WTC11 (cell line): Measurements from ENCODE around the gene EIF4G1. TPM values are rescaled to one million over a fixed set of nuclear protein-coding genes. Genes with fewer than 3 reads are reported as not detected.

ENCODE experiments used
- ATAC-seq: fragments of 200-7000 bp; cut with Tn5 transposase; 2 replicates; pipeline ENCODE4 v1.10.0; 2021; ENCODE audit warnings: mild to moderate bottlenecking, moderate library complexity
- CTCF ChIA-PET: fragments of 300-600 bp; sonication (Branson Sonifier 250); formaldehyde crosslinking; loops from one replicate; lab custom pipeline; 2021; ENCODE audit warnings: antibody characterized with exemption; lab: Charles Lee
- POLR2A ChIA-PET: fragments of 350-600 bp; sonication (Branson Sonifier 250); formaldehyde crosslinking; loops from one replicate; lab custom pipeline; 2021; ENCODE audit warnings: antibody characterized with exemption; lab: Charles Lee
- DNase-seq: peaks from one replicate; pipeline ENCODE4 v3.0.0; 2021; ENCODE audit warnings: low spot score
- H3K27ac Mint-ChIP-seq: 2 replicates; pipeline ENCODE4 v1.8.0; 2021; ENCODE audit warnings: mixed read lengths
- H3K27me3 Mint-ChIP-seq: 2 replicates; pipeline ENCODE4 v1.8.0; 2021; ENCODE audit warnings: low read depth, mild to moderate bottlenecking, moderate library complexity, mixed read lengths
- H3K36me3 Mint-ChIP-seq: 2 replicates; pipeline ENCODE4 v1.8.0; 2021; ENCODE audit warnings: mixed read lengths
- H3K4me1 Mint-ChIP-seq: 2 replicates; pipeline ENCODE4 v1.8.0; 2022; ENCODE audit warnings: mixed read lengths
- H3K4me3 Mint-ChIP-seq: 2 replicates; pipeline ENCODE4 v1.8.0; 2021; ENCODE audit warnings: mild to moderate bottlenecking, moderate library complexity, mixed read lengths
- H3K9me3 Mint-ChIP-seq: 2 replicates; pipeline ENCODE4 v1.8.0; 2021; ENCODE audit warnings: mixed read lengths
- ATF3 ChIP-seq: sonication (generic); formaldehyde crosslinking; conservative IDR thresholded peaks from 2 replicates; pipeline ENCODE4 v1.8.1; 2022; ENCODE audit warnings: mild to moderate bottlenecking, missing genetic modification reagents
- ATF6 ChIP-seq: sonication (generic); formaldehyde crosslinking; IDR thresholded peaks from 2 replicates; pipeline ENCODE4 v1.8.1; 2023; ENCODE audit warnings: mild to moderate bottlenecking, missing genetic modification reagents
- ETV6 ChIP-seq: sonication (generic); formaldehyde crosslinking; IDR thresholded peaks from 2 replicates; pipeline ENCODE4 v1.8.1; 2022; ENCODE audit warnings: mild to moderate bottlenecking, missing genetic modification reagents
- FOXP1 ChIP-seq: sonication (generic); formaldehyde crosslinking; IDR thresholded peaks from 2 replicates; pipeline ENCODE4 v1.8.0; 2022; ENCODE audit warnings: missing genetic modification reagents, mild to moderate bottlenecking, moderate library complexity, borderline replicate concordance
- GRHL2 ChIP-seq: fragments of 250-450 bp; sonication (Bioruptor Pico); IDR thresholded peaks from 2 replicates; pipeline ENCODE4 v1.8.0; 2022; ENCODE audit warnings: mild to moderate bottlenecking, moderate library complexity; ENCODE audit not compliant: insufficient replicate concordance, severe bottlenecking
- MXD4 ChIP-seq: fragments of 250-450 bp; sonication (Bioruptor Pico); IDR thresholded peaks from 2 replicates; pipeline ENCODE4 v1.8.0; 2021; ENCODE audit warnings: mild to moderate bottlenecking, moderate library complexity, borderline replicate concordance
- PRDM15 ChIP-seq: sonication (generic); formaldehyde crosslinking; IDR thresholded peaks from 2 replicates; pipeline ENCODE4 v1.8.0; 2022; ENCODE audit warnings: missing genetic modification reagents
- STAT6 ChIP-seq: sonication (generic); formaldehyde crosslinking; conservative IDR thresholded peaks from 2 replicates; pipeline ENCODE4 v1.8.1; 2023; ENCODE audit warnings: mild to moderate bottlenecking, low read depth, missing genetic modification reagents, moderate library complexity
- USF2 ChIP-seq: sonication (generic); formaldehyde crosslinking; IDR thresholded peaks from 2 replicates; pipeline ENCODE4 v1.8.1; 2023; ENCODE audit warnings: mild to moderate bottlenecking, missing genetic modification reagents, moderate library complexity
- ZNF219 ChIP-seq: sonication (generic); formaldehyde crosslinking; IDR thresholded peaks from 2 replicates; pipeline ENCODE4 v1.8.0; 2023; ENCODE audit warnings: missing genetic modification reagents, mild to moderate bottlenecking, borderline replicate concordance
- ZNF425 ChIP-seq: fragments of 250-450 bp; sonication (Bioruptor Pico); conservative IDR thresholded peaks from 2 replicates; pipeline ENCODE4 v1.9.0; 2021; ENCODE audit warnings: mild to moderate bottlenecking
- ZNF512 ChIP-seq: sonication (generic); formaldehyde crosslinking; IDR thresholded peaks from 2 replicates; pipeline ENCODE4 v1.8.1; 2022; ENCODE audit warnings: missing genetic modification reagents, borderline replicate concordance
- total RNA-seq: library from RNA; stranded (reverse); gene quantifications from 3 replicates; pipeline ENCODE4 v1.2.3, GENCODE V29; 2021

The EIF4G1 gene
- total RNA-seq, 1 experiment from 2014 or later: 557 TPM

GRCh38 chr3:184359610-184360009 lies 45.2 kb downstream of the EIF4G1 start (continued):
- TF ChIP-seq MXD4 (no peak), ATF6 (CRISPR knock-in tag) (no peak), ATF3 (CRISPR knock-in tag) (no peak), ZNF219 (CRISPR knock-in tag) (no peak)

GRCh38 chr3:184360070-184360928 lies 45.9 kb downstream of the EIF4G1 start:
- CTCF ChIA-PET: interaction anchor here (0.6 to 4.8 kb wide), 12 partner anchors 9 to 194 kb away, joined by 3 to 41 read pairs (median 4); no protein-coding TSS in a partner anchor
- Mint-ChIP-seq H3K4me1 (peaks cover 24% of the 10 kb centered on the region), H3K9me3 (no peaks in the 10 kb centered on the region), H3K27me3 (peaks cover 6% of the 10 kb centered on the region; the same call in 1 of the 2 replicates), H3K36me3 (peaks cover 24% of the 10 kb centered on the region), H3K27ac (no peak overlapping the region), H3K4me3 (peak overlapping the region; percentile 78)
- TF ChIP-seq USF2 (peak; percentile 53), ZNF512 (0 out of 2 replicates have a peak, but pooled peaks have one; percentile 35), GRHL2 (no peak)
- ATAC-seq (no peak), DNase-seq (no peak)
- POLR2A ChIA-PET: interaction anchor here (0.6 to 2.8 kb wide), 3 partner anchors 22 to 74 kb away, joined by 3 to 13 read pairs (median 3); partner anchors contain the start of gene FAM131A

GRCh38 chr3:184360929-184361531 lies 46.6 kb downstream of the EIF4G1 start:
- Mint-ChIP-seq H3K4me3 (peak overlapping the region; percentile 78), H3K27ac (no peak overlapping the region; the same call in 1 of the 2 replicates), H3K9me3 (no peaks in the 10 kb centered on the region), H3K27me3 (peaks cover 6% of the 10 kb centered on the region; the same call in 1 of the 2 replicates), H3K36me3 (peaks cover 25% of the 10 kb centered on the region), H3K4me1 (peaks cover 24% of the 10 kb centered on the region)
- POLR2A ChIA-PET: interaction anchor here (0.6 to 2.8 kb wide), 7 partner anchors 11 to 165 kb away, joined by 3 to 13 read pairs (median 3); partner anchors contain the start of gene FAM131A
- TF ChIP-seq PRDM15 (CRISPR knock-in tag) (peak; percentile 62), ETV6 (CRISPR knock-in tag) (0 out of 2 replicates have a peak, but pooled peaks have one; percentile 44), STAT6 (CRISPR knock-in tag) (peak; percentile 19; the same call in 1 of the 2 replicates), ZNF425 (CRISPR knock-in tag) (no peak), FOXP1 (CRISPR knock-in tag) (0 out of 2 replicates have a peak, but pooled peaks have one; percentile 17)
- CTCF ChIA-PET: interaction anchor here (0.6 to 4.8 kb wide), 6 partner anchors 10 to 181 kb away, joined by 3 to 41 read pairs (median 4); no protein-coding TSS in a partner anchor
- DNase-seq (no peak), ATAC-seq (0 out of 2 replicates have a peak, but pooled peaks have one; percentile 0)
